Endothelial cell of umbilical vein (primary cell): ENCODE measurements around the gene TES. TPM values are rescaled to one million over a fixed set of nuclear protein-coding genes. Genes with fewer than 3 reads are reported as not detected.

Experiments
- BruUV-seq: library from RNA; stranded (reverse); fragments of 400-500 nt; replicated peaks from 2 replicates; lab custom pipeline; 2021; lab: Mats Ljungman, UMichigan
- CTCF ChIA-PET: fragments of 300-600, 350-600 bp; sonication (Branson Sonifier 250); formaldehyde crosslinking; loops from one replicate; lab custom pipeline; 2021; ENCODE audit warnings: antibody characterized with exemption, inconsistent platforms; lab: Charles Lee
- POLR2A ChIA-PET: fragments of 300-600, 350-600 bp; sonication (Branson Sonifier 250); formaldehyde crosslinking; loops from one replicate; lab custom pipeline; 2021; ENCODE audit warnings: antibody characterized with exemption, inconsistent platforms; lab: Charles Lee
- DNase-seq: peaks from one replicate; pipeline ENCODE4 v3.0.0-alpha.2; 2011; ENCODE audit warnings: low read depth, low spot score
- FAIRE-seq: peaks from 2 replicates; lab custom pipeline; 2011; peaks lifted over from hg19 to GRCh38; lab: Jason Lieb, UNC
- H2AFZ ChIP-seq: 2 replicates; pipeline ENCODE4 v1.6.0; 2012; ENCODE audit warnings: low read depth, low read length, control low read depth, inconsistent platforms
- H3K27ac ChIP-seq: 2 replicates; pipeline ENCODE4 v1.5.1; 2011; ENCODE audit warnings: low read depth, mild to moderate bottlenecking, control low read depth, low read length, moderate library complexity; ENCODE audit not compliant: insufficient read depth
- H3K27me3 ChIP-seq, 2 experiments: 2 replicates each; pipeline versions ENCODE4 v1.6.0 to v1.6.1; 2011; ENCODE audit warnings: low read length in 2 of 2, mixed read lengths in 1 of 2; ENCODE audit not compliant: control insufficient read depth in 2 of 2, insufficient read depth in 2 of 2
- H3K36me3 ChIP-seq, 2 experiments: 2 replicates in 1 of 2; 3 replicates in 1 of 2; pipeline ENCODE4 v1.5.1; 2011; ENCODE audit warnings: low read length in 2 of 2, mild to moderate bottlenecking in 1 of 2, moderate library complexity in 1 of 2; ENCODE audit not compliant: control insufficient read depth in 2 of 2, insufficient read depth in 2 of 2; ENCODE audit errors: extremely low read depth in 1 of 2
- H3K4me1 ChIP-seq: 3 replicates; pipeline ENCODE4 v1.5.1; 2011; ENCODE audit warnings: mild to moderate bottlenecking, low read length; ENCODE audit not compliant: control insufficient read depth, insufficient read depth; ENCODE audit errors: extremely low read depth
- H3K4me2 ChIP-seq: 2 replicates; pipeline ENCODE4 v1.6.1; 2011; ENCODE audit warnings: low read length, control low read depth, mixed read lengths; ENCODE audit not compliant: insufficient read depth
- H3K4me3 ChIP-seq, 3 experiments: fragments of 200-600 bp in 1 of 3; sonication (generic), shearing (Covaris generic) in 1 of 3; replicated peaks in 1 of 3; 2 replicates each; pipeline ENCODE4 v1.5.1; 2011 to 2016; ENCODE audit warnings: control low read depth in 3 of 3, low read length in 3 of 3, mild to moderate bottlenecking in 2 of 3, inconsistent platforms in 1 of 3, low read depth in 1 of 3, moderate library complexity in 1 of 3; ENCODE audit not compliant: insufficient read depth in 1 of 3
- H3K79me2 ChIP-seq: 2 replicates; pipeline ENCODE4 v1.6.0; 2012; ENCODE audit warnings: low read length, inconsistent platforms; ENCODE audit not compliant: control insufficient read depth, insufficient read depth
- H3K9ac ChIP-seq: replicated peaks from 2 replicates; pipeline ENCODE3; 2011; ENCODE audit warnings: low read length, control low read depth; ENCODE audit not compliant: insufficient read depth; ENCODE audit errors: extremely low read depth
- H3K9me1 ChIP-seq: replicated peaks from 3 replicates; pipeline ENCODE4 v1.6.0; 2011; ENCODE audit warnings: mild to moderate bottlenecking, low read length; ENCODE audit not compliant: control insufficient read depth, insufficient read depth; ENCODE audit errors: extremely low read depth
- H3K9me3 ChIP-seq: replicated peaks from 2 replicates; pipeline ENCODE4 v1.5.1; 2012; ENCODE audit warnings: low read length, inconsistent platforms; ENCODE audit not compliant: control insufficient read depth, insufficient read depth
- H4K20me1 ChIP-seq: replicated peaks from 2 replicates; pipeline ENCODE3; 2011; ENCODE audit warnings: mild to moderate bottlenecking, low read length; ENCODE audit not compliant: control insufficient read depth, insufficient read depth; ENCODE audit errors: extremely low read depth
- EZH2 ChIP-seq: IDR thresholded peaks from 2 replicates; pipeline ENCODE4 v1.6.1; 2012; ENCODE audit warnings: borderline replicate concordance, low read depth, mild to moderate bottlenecking, moderate library complexity, low read length, inconsistent platforms; ENCODE audit not compliant: severe bottlenecking
- FOS ChIP-seq: IDR thresholded peaks from 2 replicates; pipeline ENCODE4 v1.6.1; 2011; ENCODE audit warnings: mild to moderate bottlenecking, low read length, moderate library complexity, borderline replicate concordance; ENCODE audit not compliant: insufficient read depth
- GATA2 ChIP-seq: IDR thresholded peaks from 2 replicates; pipeline ENCODE4 v1.7.0; 2011; ENCODE audit warnings: low read depth, mild to moderate bottlenecking, moderate library complexity, mixed read lengths, low read length; ENCODE audit not compliant: insufficient read length, insufficient read depth
- JUN ChIP-seq: IDR thresholded peaks from 2 replicates; pipeline ENCODE4 v1.6.1; 2011; ENCODE audit warnings: borderline replicate concordance, low read depth; ENCODE audit not compliant: insufficient read length, insufficient read depth
- MYC ChIP-seq: IDR thresholded peaks from one replicate; pipeline ENCODE4 v1.6.1; 2011; ENCODE audit warnings: mild to moderate bottlenecking, low read depth, low read length
- POLR2A ChIP-seq: IDR thresholded peaks from 2 replicates; pipeline ENCODE4 v1.6.1; 2012; ENCODE audit warnings: low read depth, mild to moderate bottlenecking, control low read depth, low read length
- POLR2AphosphoS5 ChIP-seq: IDR thresholded peaks from 2 replicates; pipeline ENCODE4 v1.6.1; 2012; ENCODE audit warnings: low read depth, mild to moderate bottlenecking, control low read depth, low read length, moderate library complexity; ENCODE audit not compliant: insufficient read depth
- dilution Hi-C: fragments of 300-500 bp; cut with MboI; formaldehyde crosslinking; loops from one replicate; pipeline ENCODE4 v1.15.0; 2019; ENCODE audit warnings: low sequenced_read_pairs; ENCODE audit not compliant: extremely low pct_ligation_motif_present
- intact Hi-C: fragments of 100-400 bp; cut with micrococcal nuclease; formaldehyde crosslinking; loops from one replicate; pipeline ENCODE4 v1.10.0; 2022
- polyA plus RNA-seq, 4 experiments: library from polyadenylated mRNA; depleted of rRNA in 3 of 4; stranded (reverse) in 3 of 4; unstranded in 1 of 4; fragments of >200 nt; gene quantifications; 2 replicates each; pipeline versions ENCODE4 v1.2.1 to v1.2.3, GENCODE V29; 2011 to 2012; ENCODE audit warnings: missing spikeins in 1 of 4
- total RNA-seq: library from RNA; stranded (reverse); gene quantifications from 2 replicates; pipeline ENCODE4 v1.2.3, GENCODE V29; 2021
- TF ChIP-seq, protein P1 (sequence below): IDR thresholded peaks from 2 replicates; pipeline ENCODE4 v1.6.1; 2011; ENCODE audit not compliant: insufficient read depth, insufficient read length
- TF ChIP-seq, protein P2 (sequence below), 2 donors: IDR thresholded peaks; 1 replicate in 1 of 2; 2 replicates in 1 of 2; pipeline ENCODE4 v1.5.1; 2011; ENCODE audit warnings: low read length in 2 of 2, mild to moderate bottlenecking in 2 of 2, moderate library complexity in 2 of 2, control low read depth in 1 of 2, inconsistent platforms in 1 of 2, low read depth in 1 of 2; ENCODE audit not compliant: insufficient read depth in 1 of 2; ENCODE audit errors: extremely low read depth in 1 of 2

The TES gene
- total and polyA plus RNA-seq, 2 donors (not counting 3 experiments of a cell fraction or from before 2014, with no cell fraction given): 35.3 to 50.5 TPM

DNA sequence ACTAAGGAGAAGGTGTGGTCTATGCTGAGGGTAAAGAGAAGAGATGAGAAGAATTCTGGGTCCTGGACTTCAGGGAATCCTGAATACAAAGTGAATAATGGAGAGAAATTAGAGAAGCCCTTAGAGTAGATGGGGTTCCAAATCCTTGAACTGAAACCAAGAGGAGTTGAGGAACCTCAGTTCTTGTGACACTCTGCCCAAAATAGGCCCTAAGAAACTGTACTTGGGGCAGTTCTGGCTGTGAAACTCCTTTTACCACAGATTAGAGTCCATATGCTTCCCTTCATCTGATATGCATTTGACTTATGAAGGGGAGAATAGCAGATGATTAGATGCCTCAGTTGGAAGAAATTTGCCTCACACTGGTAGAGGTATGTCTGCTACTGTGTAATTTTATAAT lies 19.0 kb downstream of the TES start:
- Histone ChIP-seq H2AFZ (no peak overlapping the region), H3K9me3 (no peaks in the 10 kb centered on the region), H3K27me3 (no peaks in the 10 kb centered on the region), H4K20me1 (peaks cover 8% of the 10 kb centered on the region), H3K9me1 (peaks cover 3% of the 10 kb centered on the region), H3K4me3 (no peak overlapping the region), H3K4me2 (no peak overlapping the region), H3K36me3 (peaks cover 0 to 7% of the 10 kb centered on the region in 2 experiments), H3K4me1 (peaks cover 15% of the 10 kb centered on the region), H3K27ac (no peak overlapping the region), H3K79me2 (peaks cover 87% of the 10 kb centered on the region), H3K9ac (no peak overlapping the region)
- intact Hi-C loops: no loop called here
- no peak for TF ChIP-seq GATA2
- no peak for TF ChIP-seq JUN
- TF ChIP-seq, protein P1, sequence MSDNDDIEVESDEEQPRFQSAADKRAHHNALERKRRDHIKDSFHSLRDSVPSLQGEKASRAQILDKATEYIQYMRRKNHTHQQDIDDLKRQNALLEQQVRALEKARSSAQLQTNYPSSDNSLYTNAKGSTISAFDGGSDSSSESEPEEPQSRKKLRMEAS: no peak
- TF ChIP-seq POLR2AphosphoS5: no peak
- no peak for TF ChIP-seq POLR2A
- dilution Hi-C loops: no loop called here
- ChIA-PET CTCF (interaction anchor here (1.5 to 15.5 kb wide), 2 partner anchors 7 to 50 kb away, joined by 4 to 462 read pairs; no protein-coding TSS in a partner anchor), POLR2A (no interaction called here)
- BruUV-seq: no TSS peak
- FAIRE-seq (no peak), DNase-seq (no peak)

DNA sequence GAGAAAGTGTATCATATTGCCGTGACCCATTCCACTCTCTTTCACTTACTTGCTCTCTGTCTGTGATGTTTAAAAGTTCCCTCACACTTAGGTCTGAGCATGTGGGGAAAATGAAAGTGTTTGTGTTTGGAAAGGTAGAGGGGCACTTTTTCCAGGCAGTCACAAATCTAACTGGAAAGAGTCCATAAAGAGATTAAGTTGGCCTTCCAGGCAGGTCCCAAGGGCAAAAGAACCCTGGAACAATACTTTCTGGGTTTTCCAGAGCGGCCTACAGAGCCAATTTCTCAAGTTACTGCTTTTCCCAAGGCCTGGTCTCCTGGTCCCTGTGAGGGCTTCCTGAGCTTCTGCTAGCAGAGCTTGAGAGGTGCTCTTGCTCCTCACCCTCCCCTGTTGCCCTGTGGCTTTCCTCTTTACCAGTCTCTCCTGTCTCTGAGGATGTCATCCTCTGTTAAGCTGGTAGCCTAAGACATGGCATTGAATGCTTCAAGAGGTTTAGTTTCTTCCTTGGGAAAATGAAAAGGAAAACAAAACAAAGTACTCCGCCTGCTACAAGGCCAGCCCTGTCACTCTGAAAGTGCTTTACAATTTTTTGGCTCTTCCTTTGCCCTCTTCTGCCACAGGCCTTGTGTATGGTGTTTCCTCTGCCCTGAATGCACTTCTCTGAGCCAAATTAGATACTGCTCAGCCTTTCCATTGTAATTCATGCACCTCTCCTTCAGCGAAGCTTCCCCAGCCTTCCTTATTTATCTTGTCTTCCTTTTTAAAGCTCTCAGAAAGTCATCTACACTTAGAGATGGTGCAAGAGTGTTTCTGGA lies 20.1 kb downstream of the TES start:
- TF ChIP-seq POLR2A (no peak), POLR2AphosphoS5 (no peak), MYC (no peak), GATA2 (no peak), JUN (no peak), EZH2 (no peak), FOS (no peak)
- TF ChIP-seq, protein P2, sequence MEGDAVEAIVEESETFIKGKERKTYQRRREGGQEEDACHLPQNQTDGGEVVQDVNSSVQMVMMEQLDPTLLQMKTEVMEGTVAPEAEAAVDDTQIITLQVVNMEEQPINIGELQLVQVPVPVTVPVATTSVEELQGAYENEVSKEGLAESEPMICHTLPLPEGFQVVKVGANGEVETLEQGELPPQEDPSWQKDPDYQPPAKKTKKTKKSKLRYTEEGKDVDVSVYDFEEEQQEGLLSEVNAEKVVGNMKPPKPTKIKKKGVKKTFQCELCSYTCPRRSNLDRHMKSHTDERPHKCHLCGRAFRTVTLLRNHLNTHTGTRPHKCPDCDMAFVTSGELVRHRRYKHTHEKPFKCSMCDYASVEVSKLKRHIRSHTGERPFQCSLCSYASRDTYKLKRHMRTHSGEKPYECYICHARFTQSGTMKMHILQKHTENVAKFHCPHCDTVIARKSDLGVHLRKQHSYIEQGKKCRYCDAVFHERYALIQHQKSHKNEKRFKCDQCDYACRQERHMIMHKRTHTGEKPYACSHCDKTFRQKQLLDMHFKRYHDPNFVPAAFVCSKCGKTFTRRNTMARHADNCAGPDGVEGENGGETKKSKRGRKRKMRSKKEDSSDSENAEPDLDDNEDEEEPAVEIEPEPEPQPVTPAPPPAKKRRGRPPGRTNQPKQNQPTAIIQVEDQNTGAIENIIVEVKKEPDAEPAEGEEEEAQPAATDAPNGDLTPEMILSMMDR (IDR thresholded peaks at IDR 0.05; ENCODE audit: extremely low read depth in 1 of 2, insufficient read depth in 1 of 2, low read depth in 1 of 2, low read length in 2 of 2): no peak
- TF ChIP-seq, protein P1: no peak
- Histone ChIP-seq H3K27me3 (no peaks in the 10 kb centered on the region), H3K9ac (no peak overlapping the region), H3K4me3 (no peak overlapping the region), H3K79me2 (peaks cover 77% of the 10 kb centered on the region), H3K27ac (no peak overlapping the region), H2AFZ (no peak overlapping the region), H3K36me3 (peaks cover 0 to 7% of the 10 kb centered on the region in 2 experiments), H3K9me3 (no peaks in the 10 kb centered on the region), H4K20me1 (peaks cover 8% of the 10 kb centered on the region), H3K4me2 (no peak overlapping the region), H3K9me1 (peaks cover 3% of the 10 kb centered on the region), H3K4me1 (peaks cover 15% of the 10 kb centered on the region)
- DNase-seq (no peak), FAIRE-seq (no peak)
- ChIA-PET POLR2A (no interaction called here), CTCF (interaction anchor here (1.2 to 15.5 kb wide), 4 partner anchors 13 to 358 kb away, joined by 5 to 462 read pairs (median 8); partner anchors contain the start of gene TES)
- intact Hi-C loops: loop anchor here (1.0 kb wide), 1 partner anchor 12 kb away; no protein-coding TSS in a partner anchor
- BruUV-seq: no TSS peak
- dilution Hi-C loops: no loop called here
